KMS-11 (cell line): ENCODE results near the gene KIF2A.

Experiments
- H2AFZ ChIP-seq: fragments of 200-600 bp; sonication (generic); 2 replicates; pipeline ENCODE4 v1.6.1; 2016; ENCODE audit warnings: antibody characterized with exemption, mixed run types, low read depth
- H3K27ac ChIP-seq: fragments of 200-600 bp; sonication (generic); 2 replicates; pipeline ENCODE4 v1.6.1; 2016; ENCODE audit warnings: mild to moderate bottlenecking, mixed run types
- H3K27me3 ChIP-seq: fragments of 200-600 bp; sonication (generic); 2 replicates; pipeline ENCODE4 v1.6.1; 2017; ENCODE audit warnings: mild to moderate bottlenecking, low read depth, mixed run types, moderate library complexity; ENCODE audit not compliant: insufficient read depth
- H3K36me3 ChIP-seq: fragments of 200-600 bp; sonication (generic); 2 replicates; pipeline ENCODE4 v1.6.1; 2017; ENCODE audit warnings: mild to moderate bottlenecking, mixed run types; ENCODE audit not compliant: insufficient read depth
- H3K4me1 ChIP-seq: fragments of 200-600 bp; sonication (generic); 2 replicates; pipeline ENCODE4 v1.6.1; 2016; ENCODE audit warnings: mild to moderate bottlenecking, low read depth, mixed run types; ENCODE audit not compliant: poor library complexity, severe bottlenecking
- H3K4me2 ChIP-seq: fragments of 200-600 bp; sonication (generic); 2 replicates; pipeline ENCODE4 v1.7.0; 2016; ENCODE audit warnings: mild to moderate bottlenecking, mixed run types
- H3K4me3 ChIP-seq: fragments of 200-600 bp; sonication (generic); IDR thresholded peaks from 2 replicates; pipeline ENCODE4 v1.6.1; 2017; ENCODE audit warnings: low read depth, low read length, mixed read lengths; ENCODE audit not compliant: insufficient read depth
- H3K79me2 ChIP-seq: fragments of 200-600 bp; sonication (generic); 2 replicates; pipeline ENCODE4 v1.6.1; 2016; ENCODE audit warnings: low read depth, mixed run types; ENCODE audit not compliant: insufficient read depth
- H3K9ac ChIP-seq: fragments of 200-600 bp; sonication (generic); 2 replicates; pipeline ENCODE4 v1.6.1; 2016; ENCODE audit warnings: mild to moderate bottlenecking, mixed run types
- H4K20me1 ChIP-seq: fragments of 200-600 bp; sonication (generic); 2 replicates; pipeline ENCODE4 v1.6.1; 2016; ENCODE audit warnings: mild to moderate bottlenecking, mixed run types; ENCODE audit not compliant: insufficient read depth
- TF ChIP-seq, protein P1 (sequence below): fragments of 200-600 bp; sonication (generic); conservative IDR thresholded peaks from 2 replicates; pipeline ENCODE4 v1.6.1; 2017; ENCODE audit warnings: low read depth, mild to moderate bottlenecking, antibody characterized with exemption, low read length, moderate library complexity, mixed read lengths

Gene KIF2A

DNA sequence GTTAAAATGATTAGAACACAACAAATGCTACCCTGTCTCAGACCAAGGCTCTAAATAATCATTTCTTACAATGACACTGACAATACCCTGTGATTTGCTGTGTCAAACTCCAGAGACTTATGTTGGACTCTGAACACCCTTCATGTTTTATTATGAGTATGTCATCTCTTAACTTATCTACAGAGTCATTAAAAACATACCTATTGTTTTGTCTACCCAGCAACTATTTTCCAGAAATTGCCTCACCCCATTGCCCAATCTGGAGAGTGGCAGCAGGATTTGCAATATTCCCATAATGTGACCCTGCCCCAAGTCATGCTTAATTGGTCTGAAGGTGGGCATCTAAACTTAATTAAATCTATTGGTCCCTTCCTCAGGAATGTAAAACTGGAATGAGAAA is 23.0 kb upstream of the KIF2A start:
- H3K27me3 ChIP-seq: no peaks in the 10 kb centered on the region
- H3K27ac ChIP-seq: no peak overlapping the region
- H3K79me2 ChIP-seq: no peaks in the 10 kb centered on the region
- no peaks in the 10 kb centered on the region for H4K20me1 ChIP-seq
- no peaks in the 10 kb centered on the region for H3K36me3 ChIP-seq
- H3K4me3 ChIP-seq: no peak overlapping the region
- H3K9ac ChIP-seq: no peak overlapping the region
- H3K4me1 ChIP-seq: no peaks in the 10 kb centered on the region
- H2AFZ ChIP-seq: no peak overlapping the region
- no peak overlapping the region for H3K4me2 ChIP-seq
- TF ChIP-seq, protein P1, sequence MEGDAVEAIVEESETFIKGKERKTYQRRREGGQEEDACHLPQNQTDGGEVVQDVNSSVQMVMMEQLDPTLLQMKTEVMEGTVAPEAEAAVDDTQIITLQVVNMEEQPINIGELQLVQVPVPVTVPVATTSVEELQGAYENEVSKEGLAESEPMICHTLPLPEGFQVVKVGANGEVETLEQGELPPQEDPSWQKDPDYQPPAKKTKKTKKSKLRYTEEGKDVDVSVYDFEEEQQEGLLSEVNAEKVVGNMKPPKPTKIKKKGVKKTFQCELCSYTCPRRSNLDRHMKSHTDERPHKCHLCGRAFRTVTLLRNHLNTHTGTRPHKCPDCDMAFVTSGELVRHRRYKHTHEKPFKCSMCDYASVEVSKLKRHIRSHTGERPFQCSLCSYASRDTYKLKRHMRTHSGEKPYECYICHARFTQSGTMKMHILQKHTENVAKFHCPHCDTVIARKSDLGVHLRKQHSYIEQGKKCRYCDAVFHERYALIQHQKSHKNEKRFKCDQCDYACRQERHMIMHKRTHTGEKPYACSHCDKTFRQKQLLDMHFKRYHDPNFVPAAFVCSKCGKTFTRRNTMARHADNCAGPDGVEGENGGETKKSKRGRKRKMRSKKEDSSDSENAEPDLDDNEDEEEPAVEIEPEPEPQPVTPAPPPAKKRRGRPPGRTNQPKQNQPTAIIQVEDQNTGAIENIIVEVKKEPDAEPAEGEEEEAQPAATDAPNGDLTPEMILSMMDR: no peak

DNA sequence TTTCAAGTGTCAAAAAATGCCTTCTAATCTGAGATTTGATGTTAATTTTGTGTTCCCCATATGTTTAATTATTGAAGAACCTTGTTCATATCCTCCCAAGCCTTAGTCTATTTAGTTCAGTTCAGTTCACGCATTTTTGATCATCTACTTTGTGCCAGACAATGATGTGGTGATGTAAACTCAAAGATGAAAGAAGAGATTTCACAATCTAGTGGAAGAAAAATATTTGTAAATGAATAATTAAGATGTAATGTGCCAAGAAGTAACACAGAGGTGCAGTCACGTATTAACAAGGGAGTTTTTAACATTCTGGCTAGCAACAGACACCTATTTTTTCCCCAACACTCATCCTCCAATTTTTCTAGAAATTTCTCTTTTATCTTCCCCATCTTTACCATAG is 22.1 kb upstream of the KIF2A start:
- Histone ChIP-seq H3K36me3 (no peaks in the 10 kb centered on the region), H3K27ac (no peak overlapping the region), H3K79me2 (no peaks in the 10 kb centered on the region), H3K9ac (no peak overlapping the region), H4K20me1 (no peaks in the 10 kb centered on the region), H2AFZ (no peak overlapping the region), H3K4me2 (no peak overlapping the region), H3K27me3 (no peaks in the 10 kb centered on the region), H3K4me3 (no peak overlapping the region), H3K4me1 (no peaks in the 10 kb centered on the region)
- TF ChIP-seq, protein P1: no peak

DNA sequence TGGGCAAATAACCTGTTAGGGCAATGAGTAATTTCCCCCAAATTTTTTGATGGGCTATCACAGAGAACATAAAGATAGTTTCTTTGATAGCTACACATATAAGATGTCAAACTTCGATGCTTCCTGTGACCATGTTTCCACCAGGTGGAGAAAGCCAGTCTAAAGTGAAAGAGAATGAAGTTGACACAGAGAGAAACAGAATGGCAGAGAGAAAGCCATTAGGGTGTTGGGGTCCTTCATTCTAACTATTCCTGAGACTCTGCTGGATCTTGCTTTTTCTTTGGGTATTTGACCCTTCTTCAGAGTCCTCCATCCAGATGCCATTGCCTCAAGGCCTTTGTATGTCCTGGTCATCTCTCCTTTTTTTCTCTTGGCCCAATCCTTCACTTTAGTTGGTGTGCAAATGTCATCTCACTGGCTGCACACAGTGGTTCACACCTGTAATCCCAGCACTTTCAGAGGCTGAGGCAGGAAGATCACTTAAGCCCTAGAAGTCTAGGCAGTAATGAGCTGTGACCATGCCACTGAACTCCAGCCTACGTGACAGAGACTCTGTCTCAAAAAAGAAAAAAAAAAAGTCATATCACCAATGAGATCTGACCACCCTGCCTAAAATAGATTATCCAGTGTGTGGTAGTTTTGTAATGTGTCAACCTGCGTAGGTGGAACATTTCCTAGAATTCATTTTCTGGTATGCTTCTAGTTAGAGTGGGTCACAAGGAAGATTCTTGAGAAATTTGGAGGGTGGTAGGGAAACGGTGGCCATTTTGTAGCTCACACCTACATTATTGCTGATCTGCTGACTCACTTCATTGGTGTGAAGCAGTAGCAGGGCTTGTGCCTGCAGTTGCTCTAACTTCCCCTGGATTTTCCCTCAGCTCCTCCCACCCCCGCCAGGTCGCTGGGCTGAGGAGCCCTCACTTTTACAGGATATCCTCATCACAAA is 20.8 kb upstream of the KIF2A start:
- no peaks in the 10 kb centered on the region for H3K27me3 ChIP-seq
- H4K20me1 ChIP-seq: no peaks in the 10 kb centered on the region
- no peak overlapping the region for H3K4me3 ChIP-seq
- no peaks in the 10 kb centered on the region for H3K79me2 ChIP-seq
- H3K4me1 ChIP-seq: no peaks in the 10 kb centered on the region
- no peak overlapping the region for H3K27ac ChIP-seq
- no peak overlapping the region for H3K9ac ChIP-seq
- TF ChIP-seq, protein P1: no peak
- H3K36me3 ChIP-seq: no peaks in the 10 kb centered on the region
- no peak overlapping the region for H3K4me2 ChIP-seq
- no peak overlapping the region for H2AFZ ChIP-seq

DNA sequence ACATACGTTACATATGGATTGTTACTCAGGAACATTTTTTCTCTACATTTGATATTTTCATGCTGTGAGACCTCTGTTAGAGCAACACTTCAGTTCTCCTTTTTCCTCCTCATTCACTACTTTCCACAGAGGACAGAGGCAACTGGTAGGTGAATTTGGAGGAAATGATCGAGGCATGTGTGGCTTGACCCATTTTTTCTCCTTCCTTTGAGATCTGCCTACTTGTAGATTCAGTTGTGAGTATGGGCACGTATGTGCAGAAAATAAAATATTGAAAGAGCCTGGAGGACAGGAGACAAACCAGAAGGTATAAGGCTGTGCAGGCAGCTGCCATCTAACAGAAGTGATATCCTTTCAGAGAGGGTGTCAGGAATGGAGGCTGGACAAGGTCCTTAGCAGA is 19.2 kb upstream of the KIF2A start:
- no peaks in the 10 kb centered on the region for H3K79me2 ChIP-seq
- no peak overlapping the region for H3K27ac ChIP-seq
- H4K20me1 ChIP-seq: no peaks in the 10 kb centered on the region
- H3K27me3 ChIP-seq: no peaks in the 10 kb centered on the region
- H3K36me3 ChIP-seq: no peaks in the 10 kb centered on the region
- no peak overlapping the region for H2AFZ ChIP-seq
- TF ChIP-seq, protein P1: no peak
- no peak overlapping the region for H3K4me2 ChIP-seq
- no peaks in the 10 kb centered on the region for H3K4me1 ChIP-seq
- H3K9ac ChIP-seq: no peak overlapping the region
- H3K4me3 ChIP-seq: no peak overlapping the region
